HEK293 (cell line): ENCODE results near the gene RASSF8.
"Not testable (repeated sequence)": the region's sequence is repeated elsewhere in the genome, so short reads cannot be mapped to it uniquely, and the experiment has no call there.

Experiments used
- CTCF ChIA-PET: fragments of 350-600 bp; formaldehyde crosslinking; extraction: SDS; loops from one replicate; lab custom pipeline; 2021; ENCODE audit warnings: antibody characterized with exemption; lab: Yijun Ruan, JAX
- POLR2A ChIA-PET: fragments of 300-600 bp; formaldehyde crosslinking; extraction: SDS; loops from one replicate; lab custom pipeline; 2020; ENCODE audit warnings: antibody characterized with exemption, inconsistent platforms; lab: Yijun Ruan, JAX
- H3K27ac ChIP-seq: fragments of 200-500 bp; sonication (Bioruptor generic); 2 replicates; pipeline ENCODE4 v1.5.1; 2014; ENCODE audit warnings: low read depth, low read length, control low read depth, inconsistent platforms; ENCODE audit errors: extremely low read depth
- H3K36me3 ChIP-seq, 2 experiments: fragments of 200-500 bp in 1 of 2; sonication (Bioruptor generic) in 1 of 2; 1 replicate in 1 of 2; 2 replicates in 1 of 2; pipeline ENCODE4 v1.5.1; 2014 to 2017; ENCODE audit warnings: inconsistent platforms in 2 of 2, low read length in 2 of 2; ENCODE audit not compliant: control insufficient read depth in 2 of 2, insufficient read depth in 1 of 2
- H3K4me1 ChIP-seq: fragments of 200-500 bp; sonication (Bioruptor generic); 2 replicates; pipeline ENCODE4 v1.5.1; 2014; ENCODE audit warnings: mild to moderate bottlenecking, low read length, inconsistent platforms; ENCODE audit not compliant: control insufficient read depth, insufficient read depth
- H3K4me3 ChIP-seq: 2 replicates; pipeline ENCODE4 v1.5.1; 2011; ENCODE audit warnings: low read depth, mild to moderate bottlenecking, control low read depth, low read length, moderate library complexity
- H3K9me3 ChIP-seq: fragments of 200-500 bp; sonication (Bioruptor generic); 2 replicates; pipeline ENCODE4 v1.5.1; 2014; ENCODE audit warnings: low read depth, low read length, inconsistent platforms; ENCODE audit not compliant: control insufficient read depth, insufficient read depth
- GLI4 ChIP-seq: fragments of 450-650 bp; formaldehyde crosslinking; IDR thresholded peaks from 2 replicates; pipeline ENCODE4 v1.5.1; 2016; ENCODE audit warnings: missing biosample characterization, missing genetic modification characterization
- INSM2 ChIP-seq: fragments of 450-650 bp; formaldehyde crosslinking; IDR thresholded peaks from 2 replicates; pipeline ENCODE4 v1.5.1; 2016; ENCODE audit warnings: missing biosample characterization, missing genetic modification characterization
- PATZ1 ChIP-seq: fragments of 450-650 bp; formaldehyde crosslinking; IDR thresholded peaks from 2 replicates; pipeline ENCODE4 v1.5.1; 2016; ENCODE audit warnings: missing biosample characterization, missing genetic modification characterization
- SCRT2 ChIP-seq: fragments of 450-650 bp; formaldehyde crosslinking; IDR thresholded peaks from 2 replicates; pipeline ENCODE4 v1.5.1; 2016; ENCODE audit warnings: missing biosample characterization, missing genetic modification characterization
- ZNF146 ChIP-seq: fragments of 450-650 bp; formaldehyde crosslinking; IDR thresholded peaks from 2 replicates; pipeline ENCODE4 v1.5.1; 2016; ENCODE audit warnings: missing biosample characterization, missing genetic modification characterization
- ZNF16 ChIP-seq: fragments of 450-650 bp; formaldehyde crosslinking; IDR thresholded peaks from 2 replicates; pipeline ENCODE4 v1.5.1; 2016; ENCODE audit warnings: low read depth, missing biosample characterization, missing genetic modification characterization
- ZNF280D ChIP-seq: fragments of 450-650 bp; formaldehyde crosslinking; IDR thresholded peaks from 2 replicates; pipeline ENCODE4 v1.5.1; 2016; ENCODE audit warnings: missing biosample characterization, missing genetic modification characterization
- ZNF341 ChIP-seq: fragments of 450-650 bp; formaldehyde crosslinking; IDR thresholded peaks from 2 replicates; pipeline ENCODE4; 2016; ENCODE audit warnings: low read depth, missing biosample characterization, missing genetic modification characterization
- ZNF521 ChIP-seq: fragments of 450-650 bp; formaldehyde crosslinking; IDR thresholded peaks from 2 replicates; pipeline ENCODE4 v1.5.1; 2017; ENCODE audit warnings: missing biosample characterization, mild to moderate bottlenecking, missing genetic modification characterization
- ZNF580 ChIP-seq: fragments of 450-650 bp; formaldehyde crosslinking; IDR thresholded peaks from 2 replicates; pipeline ENCODE4 v1.5.1; 2016; ENCODE audit warnings: missing biosample characterization, missing genetic modification characterization
- ZNF629 ChIP-seq: fragments of 450-650 bp; formaldehyde crosslinking; IDR thresholded peaks from 2 replicates; pipeline ENCODE4 v1.5.1; 2017; ENCODE audit warnings: missing biosample characterization, missing genetic modification characterization
- ZNF660 ChIP-seq: fragments of 450-650 bp; IDR thresholded peaks from 2 replicates; pipeline ENCODE4 v1.5.1; 2018; ENCODE audit warnings: missing biosample characterization, mild to moderate bottlenecking, missing genetic modification characterization
- ZNF692 ChIP-seq: fragments of 450-650 bp; formaldehyde crosslinking; IDR thresholded peaks from 2 replicates; pipeline ENCODE4 v1.5.1; 2016; ENCODE audit warnings: missing biosample characterization, missing genetic modification characterization
- ZNF768 ChIP-seq: fragments of 450-650 bp; formaldehyde crosslinking; IDR thresholded peaks from 2 replicates; pipeline ENCODE4 v1.5.1; 2018; ENCODE audit warnings: missing biosample characterization, mild to moderate bottlenecking, missing genetic modification characterization
- ZNF843 ChIP-seq: fragments of 450-650 bp; formaldehyde crosslinking; IDR thresholded peaks from 2 replicates; pipeline ENCODE4 v1.5.1; 2016; ENCODE audit warnings: missing biosample characterization, missing genetic modification characterization

RASSF8 gene

GRCh38 chr12:26056335-26056734, 97.9 kb downstream of the RASSF8 start (continued):
- TF ChIP-seq PATZ1 (tag by site-specific recombination) (no peak), ZNF629 (tag by site-specific recombination) (peak; percentile 39; the same call in 1 of the 2 replicates), ZNF660 (peak; percentile 76; the same call in 1 of the 2 replicates), ZNF843 (tag by site-specific recombination) (peak; percentile 55; the same call in 1 of the 2 replicates), ZNF16 (tag by site-specific recombination) (no peak), ZNF692 (peak; percentile 41; the same call in 1 of the 2 replicates), ZNF768 (tag by site-specific recombination) (no peak)

- POLR2A ChIA-PET, H3K9me3 ChIP-seq, H3K27ac ChIP-seq, H3K36me3 ChIP-seq, H3K4me3 ChIP-seq: not testable (repeated sequence)
- peaks cover 15% of the 10 kb centered on the region for H3K4me1 ChIP-seq
- CTCF ChIA-PET: interaction anchor here (0.7 kb wide), 1 partner anchor 40 kb away, joined by 3 read pairs; no protein-coding TSS in a partner anchor
- TF ChIP-seq ZNF146 (tag by site-specific recombination) (peak; percentile 98), ZNF580 (tag by site-specific recombination) (peak; percentile 85), ZNF280D (tag by site-specific recombination) (peak; percentile 82; the same call in 1 of the 2 replicates)
- TF ChIP-seq, all 188 proteins: peak for 3; not testable (repeated sequence) for 185
These were observed 98.8 kb downstream of the RASSF8 start for GRCh38 chr12:26057271-26057670.

- H3K4me1 ChIP-seq: peaks cover 20% of the 10 kb centered on the region
- no peak overlapping the region for H3K27ac ChIP-seq
- ChIA-PET POLR2A (no interaction called here), CTCF (interaction anchor here (0.7 kb wide), 1 partner anchor 1773 kb away, joined by 3 read pairs; no protein-coding TSS in a partner anchor)
- no peak overlapping the region for H3K4me3 ChIP-seq
- no peaks in the 10 kb centered on the region; a peak in 1 of 3 replicates for H3K36me3 ChIP-seq
- H3K9me3 ChIP-seq: no peaks in the 10 kb centered on the region
- TF ChIP-seq SCRT2 (0 out of 2 replicates have a peak, but pooled peaks have one; percentile 28), GLI4 (no peak), ZNF521 (tag by site-specific recombination) (no peak), ZNF341 (no peak), INSM2 (tag by site-specific recombination) (no peak)
These were observed 99.8 kb downstream of the RASSF8 start for GRCh38 chr12:26058308-26058707.
